Breast epithelium (tissue), 3 donors: ENCODE data around the gene KLC1.

ENCODE experiments used
- CTCF ChIP-seq, 3 donors: fragments of 450-650 bp; IDR thresholded peaks; one replicate each; pipeline ENCODE4 v1.5.1; 2016 to 2017; ENCODE audit warnings: antibody characterized with exemption in 3 of 3, mild to moderate bottlenecking in 3 of 3, moderate library complexity in 3 of 3
- POLR2A ChIP-seq: fragments of 450-650 bp; IDR thresholded peaks from one replicate; pipeline ENCODE4 v1.6.1; 2016; ENCODE audit warnings: antibody characterized with exemption, mild to moderate bottlenecking, moderate library complexity

GRCh38 chr14:103723748-103724081 is 94.7 kb downstream of the KLC1 start:
- TF ChIP-seq POLR2A, result no peak
- no peak for TF ChIP-seq CTCF (IDR thresholded peaks at IDR 0.05)
